Smooth muscle cell (in vitro differentiated cells): ENCODE data around the gene C1QTNF8. TPM values are rescaled to one million over a fixed set of nuclear protein-coding genes. Genes with fewer than 3 reads are reported as not detected.

Source experiments
- DNase-seq: peaks from one replicate; lab custom pipeline; 2025; ENCODE audit not compliant: unreplicated experiment; lab: John Stamatoyannopoulos, UW
- H2AFZ ChIP-seq: fragments of 200-600 bp; sonication (generic); 2 replicates; pipeline ENCODE4 v1.6.0; 2016; ENCODE audit warnings: antibody characterized with exemption, low read depth, mild to moderate bottlenecking
- H3F3A ChIP-seq: fragments of 200-600 bp; sonication (generic); 2 replicates; pipeline ENCODE4 v1.6.0; 2017; ENCODE audit warnings: antibody characterized with exemption, low read depth
- H3K27ac ChIP-seq: fragments of 200-600 bp; sonication (generic); 2 replicates; pipeline ENCODE4 v1.5.1; 2016; ENCODE audit warnings: low read depth, mild to moderate bottlenecking
- H3K27me3 ChIP-seq: fragments of 200-600 bp; sonication (generic); 2 replicates; pipeline ENCODE4 v1.6.1; 2016; ENCODE audit warnings: low read depth, mild to moderate bottlenecking
- H3K36me3 ChIP-seq: fragments of 200-600 bp; sonication (generic); 2 replicates; pipeline ENCODE4 v1.5.1; 2016; ENCODE audit warnings: low read depth
- H3K4me1 ChIP-seq: fragments of 200-600 bp; sonication (generic); 2 replicates; pipeline ENCODE4 v1.5.1; 2016; ENCODE audit warnings: low read depth
- H3K4me2 ChIP-seq: fragments of 200-600 bp; sonication (generic); 2 replicates; pipeline ENCODE4 v1.6.0; 2016; ENCODE audit warnings: mild to moderate bottlenecking
- H3K4me3 ChIP-seq: fragments of 200-600 bp; sonication (generic); 2 replicates; pipeline ENCODE4 v1.5.1; 2016; ENCODE audit warnings: mild to moderate bottlenecking
- H3K79me2 ChIP-seq: fragments of 200-600 bp; sonication (generic); 2 replicates; pipeline ENCODE4 v1.6.0; 2016; ENCODE audit warnings: low read depth, mild to moderate bottlenecking
- H3K9ac ChIP-seq: fragments of 200-600 bp; sonication (generic); 2 replicates; pipeline ENCODE4 v1.6.0; 2016; ENCODE audit warnings: low read depth
- H3K9me3 ChIP-seq: fragments of 200-600 bp; sonication (generic); replicated peaks from 2 replicates; pipeline ENCODE4 v1.5.1; 2016; ENCODE audit warnings: low read depth
- H4K20me1 ChIP-seq: fragments of 200-600 bp; sonication (generic); 2 replicates; pipeline ENCODE4 v1.6.0; 2016; ENCODE audit warnings: low read depth
- WGBS: methylation state at CpG from one replicate; pipeline ENCODE4 v1.1.7; 2016; ENCODE audit warnings: low lambda C conversion rate; 5-methylcytosine and 5-hydroxymethylcytosine counted together
- polyA plus RNA-seq: library from polyadenylated mRNA; unstranded; fragments of >200 nt; fragmentation: Nextera tagmentation; extraction: Ambion mirVana; gene quantifications from 2 replicates; pipeline ENCODE4 v1.2.1, GENCODE V29; 2016
- total RNA-seq: library from RNA; depleted of rRNA; stranded (reverse); fragments of >200 nt; gene quantifications from 2 replicates; pipeline ENCODE4 v1.2.3, GENCODE V29; 2014
- TF ChIP-seq, protein P1 (sequence below): fragments of 200-600 bp; sonication (generic); IDR thresholded peaks from 2 replicates; pipeline ENCODE4 v1.5.1; 2017; ENCODE audit warnings: borderline replicate concordance, mild to moderate bottlenecking, antibody characterized with exemption; ENCODE audit not compliant: insufficient read depth, poor library complexity, severe bottlenecking

Gene C1QTNF8
- total and polyA plus RNA-seq, 2 experiments from 2014 or later: not detected

DNA sequence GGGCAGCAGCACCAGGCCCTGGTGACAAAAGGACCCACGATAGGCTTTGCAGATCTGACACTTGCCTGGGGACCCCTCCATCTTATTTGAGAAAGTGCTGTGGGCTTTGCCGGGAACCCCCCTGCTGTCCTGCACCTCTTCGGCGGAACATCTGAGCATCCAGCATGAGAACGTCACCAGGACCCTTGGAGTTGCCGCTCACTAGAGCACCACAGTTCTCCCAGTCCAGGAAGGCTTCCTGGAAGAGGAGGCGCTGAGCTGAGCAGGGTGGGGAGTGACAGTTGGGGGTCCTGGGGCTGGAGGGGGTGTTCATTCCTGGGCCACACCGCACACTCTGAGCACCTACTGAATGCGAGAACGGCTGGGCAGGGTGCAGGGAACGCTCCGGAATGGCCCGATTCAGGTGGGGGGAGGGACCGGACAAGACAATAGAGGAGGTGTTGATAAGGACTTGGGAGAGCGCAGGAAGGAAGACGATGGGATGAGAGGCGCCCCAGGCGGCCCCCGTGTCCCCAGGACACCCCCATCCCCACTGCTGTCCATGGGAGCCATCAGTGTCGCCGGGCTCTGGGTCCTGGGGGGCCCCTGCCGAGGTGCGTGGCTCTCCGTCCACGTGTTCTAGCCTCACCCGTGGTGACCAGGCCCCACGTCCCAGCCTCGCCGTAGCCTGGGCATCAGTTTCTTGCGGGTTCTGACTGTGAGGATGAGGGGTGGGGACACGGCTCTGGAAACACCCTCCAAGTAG, 32.1 kb upstream of the C1QTNF8 start:
- Histone ChIP-seq H3K27ac (no peak overlapping the region), H3K4me3 (no peak overlapping the region), H2AFZ (no peak overlapping the region), H3K27me3 (no peaks in the 10 kb centered on the region), H3K4me2 (no peak overlapping the region), H3K9ac (no peak overlapping the region), H3K9me3 (no peaks in the 10 kb centered on the region), H3F3A (no peaks in the 10 kb centered on the region), H3K79me2 (no peaks in the 10 kb centered on the region), H3K36me3 (no peaks in the 10 kb centered on the region), H3K4me1 (no peaks in the 10 kb centered on the region), H4K20me1 (no peaks in the 10 kb centered on the region)
- TF ChIP-seq, protein P1, sequence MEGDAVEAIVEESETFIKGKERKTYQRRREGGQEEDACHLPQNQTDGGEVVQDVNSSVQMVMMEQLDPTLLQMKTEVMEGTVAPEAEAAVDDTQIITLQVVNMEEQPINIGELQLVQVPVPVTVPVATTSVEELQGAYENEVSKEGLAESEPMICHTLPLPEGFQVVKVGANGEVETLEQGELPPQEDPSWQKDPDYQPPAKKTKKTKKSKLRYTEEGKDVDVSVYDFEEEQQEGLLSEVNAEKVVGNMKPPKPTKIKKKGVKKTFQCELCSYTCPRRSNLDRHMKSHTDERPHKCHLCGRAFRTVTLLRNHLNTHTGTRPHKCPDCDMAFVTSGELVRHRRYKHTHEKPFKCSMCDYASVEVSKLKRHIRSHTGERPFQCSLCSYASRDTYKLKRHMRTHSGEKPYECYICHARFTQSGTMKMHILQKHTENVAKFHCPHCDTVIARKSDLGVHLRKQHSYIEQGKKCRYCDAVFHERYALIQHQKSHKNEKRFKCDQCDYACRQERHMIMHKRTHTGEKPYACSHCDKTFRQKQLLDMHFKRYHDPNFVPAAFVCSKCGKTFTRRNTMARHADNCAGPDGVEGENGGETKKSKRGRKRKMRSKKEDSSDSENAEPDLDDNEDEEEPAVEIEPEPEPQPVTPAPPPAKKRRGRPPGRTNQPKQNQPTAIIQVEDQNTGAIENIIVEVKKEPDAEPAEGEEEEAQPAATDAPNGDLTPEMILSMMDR: no peak
- WGBS: 92% methylated on average over 29 of the region's 31 CpGs
- no peak for DNase-seq

DNA sequence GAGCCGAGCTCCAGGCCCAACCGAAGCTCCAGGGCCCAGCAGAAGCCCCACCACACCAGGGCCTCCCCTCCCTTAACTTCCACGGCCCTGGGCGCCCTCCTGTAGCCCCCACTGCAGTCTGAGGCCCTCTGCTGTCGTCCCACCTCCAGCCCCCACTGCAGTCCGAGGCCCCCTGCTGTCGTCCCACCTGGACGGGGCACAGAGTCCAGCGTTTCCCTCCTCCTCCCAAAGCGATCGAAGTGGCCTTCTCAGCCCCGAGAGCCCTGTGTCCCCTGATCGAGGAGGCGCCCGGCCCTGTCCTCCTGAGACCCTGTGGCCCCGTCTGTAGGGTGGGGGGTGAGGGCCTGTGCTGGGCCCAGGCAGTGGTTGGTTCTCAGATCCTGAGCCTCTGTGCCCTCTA, 31.1 kb upstream of the C1QTNF8 start:
- Histone ChIP-seq H3K4me2 (no peak overlapping the region), H2AFZ (no peak overlapping the region), H3K9me3 (no peaks in the 10 kb centered on the region), H3K27ac (no peak overlapping the region), H3K4me3 (no peak overlapping the region), H3K36me3 (no peaks in the 10 kb centered on the region), H3K27me3 (no peaks in the 10 kb centered on the region), H3K79me2 (no peaks in the 10 kb centered on the region), H4K20me1 (no peaks in the 10 kb centered on the region), H3K9ac (no peak overlapping the region), H3K4me1 (no peaks in the 10 kb centered on the region), H3F3A (no peaks in the 10 kb centered on the region)
- TF ChIP-seq, protein P1: no peak
- WGBS: 91% methylated on average over 16 of the region's 16 CpGs
- DNase-seq: no peak

DNA sequence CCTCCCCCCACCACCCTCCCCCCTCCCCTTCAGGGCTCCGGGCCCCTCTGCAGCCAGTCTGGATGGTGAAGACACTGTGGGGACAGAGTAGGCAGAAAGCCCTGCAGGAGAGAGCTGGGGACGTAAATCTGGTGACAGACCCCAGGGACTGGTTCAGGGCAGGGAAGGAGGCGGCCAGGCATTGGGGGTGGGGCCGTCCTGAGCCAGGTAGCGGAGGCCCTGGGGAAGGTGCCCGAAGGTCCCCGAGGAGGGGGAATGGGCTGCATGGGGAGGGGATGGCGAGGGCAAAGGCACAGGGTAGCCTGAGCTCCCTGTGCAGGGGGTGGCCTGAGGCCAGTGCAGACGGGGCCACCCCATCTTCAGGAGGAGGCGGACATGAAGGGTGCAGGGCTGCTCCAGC, 30.5 kb upstream of the C1QTNF8 start:
- WGBS: 85% methylated on average over 7 of the region's 10 CpGs
- TF ChIP-seq, protein P1: no peak
- no peaks in the 10 kb centered on the region for H3K27me3 ChIP-seq
- no peak overlapping the region for H3K4me3 ChIP-seq
- H3K4me1 ChIP-seq: no peaks in the 10 kb centered on the region
- H2AFZ ChIP-seq: no peak overlapping the region
- no peaks in the 10 kb centered on the region for H3F3A ChIP-seq
- no peaks in the 10 kb centered on the region for H4K20me1 ChIP-seq
- no peak for DNase-seq
- no peaks in the 10 kb centered on the region for H3K79me2 ChIP-seq
- H3K4me2 ChIP-seq: no peak overlapping the region
- no peaks in the 10 kb centered on the region for H3K9me3 ChIP-seq
- no peaks in the 10 kb centered on the region for H3K36me3 ChIP-seq
- H3K9ac ChIP-seq: no peak overlapping the region
- no peak overlapping the region for H3K27ac ChIP-seq

DNA sequence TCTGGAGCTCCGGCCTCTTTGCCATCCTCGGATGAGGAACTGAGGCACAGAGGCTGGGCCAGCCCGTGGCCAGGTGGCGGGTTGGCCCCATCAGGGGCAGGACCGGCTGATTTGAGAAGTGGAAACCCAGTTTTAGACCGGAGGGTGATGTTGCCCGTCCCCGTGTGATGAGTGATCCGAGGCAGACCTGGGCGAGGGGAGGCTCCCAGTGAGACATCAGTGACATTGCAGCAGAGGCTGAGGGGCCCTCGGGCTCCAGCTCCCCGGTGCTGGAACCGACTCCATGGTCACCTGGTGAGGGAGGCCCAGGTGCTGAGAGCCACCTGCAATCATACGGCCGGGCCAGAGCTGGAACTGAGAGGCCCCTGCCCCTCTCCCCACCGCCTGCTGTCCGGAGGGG, 30.0 kb upstream of the C1QTNF8 start:
- no peaks in the 10 kb centered on the region for H3K4me1 ChIP-seq
- WGBS: 90% methylated on average over 17 of the region's 17 CpGs
- no peak overlapping the region for H2AFZ ChIP-seq
- H4K20me1 ChIP-seq: no peaks in the 10 kb centered on the region
- DNase-seq: no peak
- H3K9me3 ChIP-seq: no peaks in the 10 kb centered on the region
- H3K9ac ChIP-seq: no peak overlapping the region
- H3K36me3 ChIP-seq: no peaks in the 10 kb centered on the region
- H3K4me3 ChIP-seq: no peak overlapping the region
- no peak overlapping the region for H3K4me2 ChIP-seq
- no peaks in the 10 kb centered on the region for H3F3A ChIP-seq
- no peaks in the 10 kb centered on the region for H3K79me2 ChIP-seq
- TF ChIP-seq, protein P1: no peak
- H3K27ac ChIP-seq: no peak overlapping the region
- H3K27me3 ChIP-seq: no peaks in the 10 kb centered on the region
